Activated CD4-positive, alpha-beta T cell treated with anti-CD3 and anti-CD28 coated beads for 48 hours (primary cell): ENCODE results near the gene HSPB1.
"Not testable (repeated sequence)": the region's sequence is repeated elsewhere in the genome, so short reads cannot be mapped to it uniquely, and the experiment has no call there.

Experiments
- DNase-seq: peaks from one replicate; pipeline ENCODE4 v3.0.0-alpha.2; 2020

Gene HSPB1

DNA sequence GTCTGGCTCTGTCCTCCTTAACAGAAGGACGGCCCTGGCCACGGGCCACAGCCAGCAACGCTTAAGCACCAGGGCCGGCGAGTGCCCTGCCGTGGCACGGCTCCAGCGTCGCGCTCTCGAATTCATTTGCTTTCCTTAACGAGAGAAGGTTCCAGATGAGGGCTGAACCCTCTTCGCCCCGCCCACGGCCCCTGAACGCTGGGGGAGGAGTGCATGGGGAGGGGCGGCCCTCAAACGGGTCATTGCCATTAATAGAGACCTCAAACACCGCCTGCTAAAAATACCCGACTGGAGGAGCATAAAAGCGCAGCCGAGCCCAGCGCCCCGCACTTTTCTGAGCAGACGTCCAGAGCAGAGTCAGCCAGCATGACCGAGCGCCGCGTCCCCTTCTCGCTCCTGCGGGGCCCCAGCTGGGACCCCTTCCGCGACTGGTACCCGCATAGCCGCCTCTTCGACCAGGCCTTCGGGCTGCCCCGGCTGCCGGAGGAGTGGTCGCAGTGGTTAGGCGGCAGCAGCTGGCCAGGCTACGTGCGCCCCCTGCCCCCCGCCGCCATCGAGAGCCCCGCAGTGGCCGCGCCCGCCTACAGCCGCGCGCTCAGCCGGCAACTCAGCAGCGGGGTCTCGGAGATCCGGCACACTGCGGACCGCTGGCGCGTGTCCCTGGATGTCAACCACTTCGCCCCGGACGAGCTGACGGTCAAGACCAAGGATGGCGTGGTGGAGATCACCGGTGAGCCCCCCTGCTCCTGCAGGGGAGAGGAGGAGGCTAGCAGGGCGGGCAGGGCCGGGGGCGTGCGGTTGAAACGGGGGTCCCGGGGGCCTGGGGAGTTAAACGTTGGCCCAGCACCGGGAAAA is at the start of gene HSPB1:
HSPB1 (plus strand) TSS at position 327 of the 855 bp plus-strand sequence; CDS start at position 367, 40 bp downstream.
- peak; percentile 65 for DNase-seq

DNA sequence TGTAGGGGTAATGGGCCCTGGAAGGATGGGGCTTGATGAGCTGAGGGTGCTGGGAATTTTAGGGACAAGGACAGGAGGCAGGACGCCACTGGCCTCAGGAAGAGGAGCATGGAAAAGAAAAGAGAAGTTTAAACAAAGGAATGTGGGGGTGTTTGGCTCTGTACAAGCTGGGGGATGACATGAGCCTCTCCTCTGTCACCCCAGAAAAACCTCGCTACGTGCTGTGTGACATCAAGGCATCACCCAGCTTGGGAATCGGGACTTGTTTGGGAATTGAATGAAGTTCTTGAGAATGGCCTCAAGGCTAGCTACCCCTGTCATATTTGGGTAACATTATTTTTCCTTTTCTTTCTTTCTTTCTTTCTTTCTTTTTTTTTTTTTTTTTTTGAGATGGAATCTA is 47.7 kb upstream of the HSPB1 start:
- no peak for DNase-seq

DNA sequence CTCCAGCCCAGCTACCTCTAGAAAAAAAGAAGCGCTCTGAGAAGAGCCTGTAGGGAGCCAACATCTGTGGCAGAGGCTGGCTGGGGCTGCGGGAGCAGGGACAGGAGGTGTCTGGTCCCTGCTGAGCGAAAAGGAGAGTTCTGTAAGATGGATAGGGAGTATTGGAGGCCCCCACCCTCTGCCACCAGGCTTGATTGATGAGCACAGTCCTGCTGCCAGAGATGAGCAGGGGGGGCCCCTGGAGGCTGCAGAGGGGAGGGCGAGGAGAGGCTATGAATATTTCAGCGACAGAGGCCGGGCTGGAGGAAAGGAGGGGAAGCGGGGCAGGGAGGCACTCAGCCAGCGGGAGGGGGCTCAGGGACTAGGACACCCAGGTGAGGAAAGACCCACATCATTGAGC is 44.5 kb upstream of the HSPB1 start:
- DNase-seq, result no peak

DNA sequence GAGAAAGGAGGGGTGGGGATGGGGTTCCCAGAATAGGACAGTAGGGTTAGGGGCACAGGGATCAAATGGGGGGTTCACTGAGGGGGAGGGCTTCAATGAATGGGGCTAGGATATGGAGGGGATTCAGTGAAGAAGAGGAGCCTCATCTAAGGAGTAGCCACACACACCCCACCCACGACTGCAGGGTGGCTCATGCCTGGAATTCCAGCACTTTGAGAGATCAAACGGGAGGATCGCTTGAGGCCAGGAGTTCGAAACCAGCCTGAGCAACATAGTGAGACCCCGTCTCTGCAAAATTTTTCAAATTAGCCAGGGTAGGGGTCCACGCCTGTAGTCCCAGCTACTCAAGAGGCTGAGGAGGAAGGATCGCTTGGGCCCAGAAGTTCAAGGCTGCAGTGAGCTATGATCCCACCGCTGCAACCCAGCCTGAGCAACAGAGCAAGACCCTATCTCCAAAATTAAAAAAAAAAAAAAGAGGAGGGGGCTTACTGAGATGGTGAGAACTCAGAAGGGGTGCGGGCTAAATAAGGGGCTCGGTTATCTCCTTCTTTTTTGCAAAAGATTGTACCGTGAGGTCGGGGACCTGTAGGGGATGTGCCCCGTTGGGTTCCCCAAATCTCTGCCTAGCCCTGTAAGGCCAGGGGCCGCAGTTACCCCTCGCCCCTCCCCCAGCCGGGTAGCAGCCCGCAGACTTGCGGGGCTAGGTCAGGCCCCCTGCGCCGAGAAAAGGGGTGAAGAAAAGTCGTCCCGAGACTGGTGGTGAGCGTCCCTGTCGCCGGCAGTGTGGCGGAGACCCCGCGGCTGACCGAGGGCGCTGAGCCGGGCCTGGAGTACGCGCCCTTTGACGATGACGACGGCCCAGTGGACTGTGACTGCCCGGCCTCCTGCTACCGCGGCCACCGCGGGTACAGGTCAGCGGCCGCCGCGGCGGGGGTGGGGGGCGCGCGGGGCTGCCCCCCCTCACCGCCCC is 43.1 kb upstream of the HSPB1 start:
- DNase-seq, result no peak

DNA sequence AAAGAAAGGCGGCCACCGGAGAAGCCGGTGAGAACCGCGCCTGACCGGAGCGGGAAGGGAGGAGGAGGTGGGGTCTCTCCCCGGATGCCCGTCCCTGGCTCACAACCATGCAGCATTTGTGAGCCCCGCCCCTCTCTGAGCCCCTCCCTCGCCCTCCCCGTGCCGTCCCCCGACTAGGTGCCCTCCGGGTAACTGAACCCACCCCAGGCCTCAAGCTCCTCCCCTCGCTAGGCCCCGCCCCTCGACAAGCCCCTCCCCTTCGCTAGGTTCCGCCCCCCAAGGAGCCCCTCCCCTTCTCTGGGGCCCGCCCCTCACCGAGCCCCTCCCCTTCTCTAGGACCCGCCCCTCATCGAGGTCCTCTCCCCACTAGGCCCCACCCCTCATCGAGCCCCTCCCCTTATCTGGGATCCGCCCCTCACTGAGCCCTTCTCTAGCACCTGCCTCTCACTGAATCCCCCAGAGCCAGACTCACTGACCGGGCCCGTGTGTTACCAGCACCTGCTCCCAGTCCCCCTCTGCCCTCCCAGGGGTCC is 42.2 kb upstream of the HSPB1 start:
- DNase-seq, result peak; percentile 70

DNA sequence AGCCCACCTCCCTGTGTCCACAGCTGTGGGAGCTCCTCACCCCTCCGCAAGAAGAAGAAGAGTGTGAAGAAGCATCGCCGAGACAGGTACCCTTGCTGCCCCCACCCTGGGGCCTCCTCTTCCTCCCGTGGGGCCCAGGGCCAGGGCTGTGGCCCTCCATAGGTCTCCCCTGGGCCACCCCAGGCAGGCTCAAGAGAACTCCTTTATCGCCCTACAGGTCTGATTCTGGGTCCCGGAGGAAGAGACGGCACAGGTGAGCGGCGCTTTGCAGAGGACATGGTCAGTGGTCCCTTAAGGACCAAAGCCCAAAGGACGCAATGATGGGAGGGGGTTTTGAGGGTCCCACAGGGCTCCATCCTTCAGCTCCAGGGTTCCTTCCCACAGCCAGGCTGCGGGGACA is 41.1 kb upstream of the HSPB1 start:
- no peak for DNase-seq

DNA sequence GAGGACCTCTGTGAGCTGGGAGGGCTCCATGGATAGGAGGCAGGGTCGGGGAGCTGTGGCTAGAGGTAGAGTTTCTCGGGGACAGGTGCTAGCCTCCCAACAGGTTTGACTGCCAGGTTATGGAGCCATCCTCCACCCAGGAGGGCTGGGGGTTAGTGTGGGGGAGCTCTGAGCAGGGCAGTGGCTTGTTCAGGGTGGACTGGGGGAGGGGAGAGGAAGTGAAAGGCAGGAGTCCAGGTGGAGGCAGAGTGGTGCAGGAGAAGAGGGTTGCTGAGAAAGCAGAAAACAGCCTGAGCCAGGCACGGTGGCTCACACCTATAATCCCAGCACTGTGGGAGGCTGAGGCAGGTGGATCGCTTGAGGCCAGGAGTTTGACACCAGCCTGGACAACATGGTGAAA is 40.5 kb upstream of the HSPB1 start:
- no peak for DNase-seq

DNA sequence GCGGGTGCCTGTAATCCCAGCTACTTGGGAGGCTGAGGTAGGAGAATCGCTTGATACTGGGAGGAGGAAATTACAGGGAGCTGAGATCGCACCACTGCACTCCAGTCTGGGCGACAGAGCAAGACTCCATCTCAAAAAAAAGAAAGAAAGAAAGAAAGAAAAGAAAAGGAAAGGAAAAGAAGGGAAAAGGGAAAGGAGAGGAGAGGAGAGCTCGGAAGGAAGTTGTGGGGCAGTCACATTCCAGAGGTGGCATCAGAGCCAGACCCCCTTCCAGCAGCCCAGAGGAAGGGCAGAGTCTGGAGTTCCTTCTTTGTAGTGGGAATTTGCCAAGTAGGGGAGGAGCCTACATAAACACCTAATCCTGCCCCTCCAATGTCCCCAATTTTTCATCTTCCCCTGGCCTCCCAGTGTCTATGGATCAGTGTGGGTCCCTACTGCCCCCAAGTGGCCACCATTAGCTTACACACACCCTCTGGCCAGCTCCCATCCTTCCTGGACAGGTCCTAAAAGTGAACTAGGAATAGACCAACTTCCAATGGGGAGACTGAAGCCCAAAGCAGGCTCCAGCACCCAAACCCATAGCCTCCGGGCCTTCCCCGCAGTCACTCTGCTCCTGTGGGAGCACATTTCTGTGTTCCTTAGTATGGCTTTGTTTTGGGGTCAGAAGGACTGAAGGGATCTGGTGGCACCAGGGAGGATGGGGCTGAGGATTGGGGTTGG is 39.6 kb upstream of the HSPB1 start:
- peak; percentile 60 for DNase-seq

DNA sequence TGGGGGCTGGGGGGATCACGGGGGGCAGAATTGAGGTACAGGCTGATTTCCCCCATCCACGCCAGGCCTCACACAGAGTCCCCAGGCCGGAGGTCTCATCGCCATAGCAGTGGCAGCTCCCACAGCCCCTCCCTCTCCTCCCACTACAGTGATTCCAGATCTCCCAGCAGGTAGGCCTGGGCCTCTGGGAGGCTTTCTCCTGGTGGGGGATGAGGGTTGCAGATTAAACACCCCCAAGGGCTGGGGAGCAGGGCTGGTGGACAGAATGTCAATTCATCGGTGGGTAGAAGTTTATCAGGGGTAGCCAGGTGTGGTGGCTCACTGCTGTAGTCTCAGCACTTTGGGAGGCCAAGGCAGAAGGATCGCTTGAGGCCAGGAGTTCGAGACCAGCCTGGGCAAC is 37.2 kb upstream of the HSPB1 start:
- DNase-seq, result no peak

DNA sequence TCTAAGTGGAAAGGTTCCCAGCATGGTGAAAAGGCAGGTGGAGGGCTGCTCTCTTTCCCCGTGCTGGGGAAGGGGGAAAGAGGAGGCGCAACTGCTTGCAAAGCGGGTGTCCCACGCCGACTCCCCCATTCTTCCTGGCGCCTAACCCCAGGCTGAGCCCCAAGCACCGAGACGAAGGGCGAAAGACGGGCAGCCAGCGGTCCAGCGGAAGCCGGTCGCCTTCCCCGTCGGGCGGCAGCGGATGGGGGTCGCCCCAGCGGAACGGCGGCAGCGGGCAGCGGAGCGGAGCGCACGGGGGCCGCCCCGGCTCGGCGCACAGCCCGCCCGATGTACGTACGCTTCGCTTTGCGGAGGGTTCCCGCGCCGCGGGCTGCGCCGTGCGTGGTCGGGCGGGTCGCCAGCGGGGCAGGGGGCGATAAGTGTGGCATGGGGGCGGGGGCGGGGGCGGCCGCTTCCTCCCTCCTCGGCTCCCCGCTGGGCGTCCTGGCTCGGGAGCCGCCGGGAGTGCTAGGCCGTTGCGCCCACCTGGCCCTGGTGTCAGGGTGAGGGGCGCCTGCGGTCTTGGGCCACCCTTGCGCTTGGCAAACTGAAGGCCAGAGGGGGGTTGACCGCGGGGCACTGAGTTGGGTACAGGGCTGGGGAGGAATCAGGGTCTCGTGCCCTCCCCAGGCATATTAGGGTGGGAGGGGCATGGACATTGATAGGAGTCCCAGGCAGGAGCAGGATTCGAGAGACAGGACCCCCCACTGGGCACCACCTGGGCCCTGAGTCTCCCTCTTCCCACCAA is 35.2 kb upstream of the HSPB1 start:
- peak; percentile 13 for DNase-seq

DNA sequence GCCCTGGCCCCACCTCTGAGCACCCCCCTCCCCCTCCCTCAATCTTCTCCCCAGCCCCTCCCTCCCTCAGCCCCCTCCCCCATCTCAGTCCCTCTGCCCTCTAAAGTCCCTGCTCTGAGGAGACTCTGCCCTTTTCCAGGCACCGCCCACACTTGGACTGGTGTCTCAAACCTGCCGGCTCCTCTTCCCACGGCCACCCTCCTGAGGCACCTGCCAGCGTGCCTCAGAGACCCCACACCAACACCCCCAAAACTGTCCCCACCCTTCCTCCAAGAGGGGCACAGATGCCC is 34.6 kb upstream of the HSPB1 start:
- no peak for DNase-seq

DNA sequence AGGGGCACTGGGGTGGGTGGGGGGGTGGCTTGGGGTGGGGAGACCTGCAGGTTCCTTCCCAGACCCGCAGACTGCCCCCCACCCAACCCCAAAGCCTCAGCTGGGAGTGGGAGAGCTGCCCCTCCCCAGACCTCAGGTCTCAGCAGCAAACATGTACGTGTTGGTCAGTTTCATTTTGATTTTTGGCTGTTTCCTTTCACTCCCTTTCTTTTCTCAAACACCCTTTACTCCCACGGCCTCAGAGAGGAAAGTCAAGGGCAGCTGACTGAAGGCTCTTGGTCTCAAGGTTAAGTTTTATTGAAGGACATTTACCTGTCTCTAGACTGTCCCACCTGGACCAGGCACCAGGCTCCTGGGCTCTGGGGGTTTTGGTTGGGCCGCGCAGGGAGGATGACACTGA is 34.1 kb upstream of the HSPB1 start:
- no peak for DNase-seq

DNA sequence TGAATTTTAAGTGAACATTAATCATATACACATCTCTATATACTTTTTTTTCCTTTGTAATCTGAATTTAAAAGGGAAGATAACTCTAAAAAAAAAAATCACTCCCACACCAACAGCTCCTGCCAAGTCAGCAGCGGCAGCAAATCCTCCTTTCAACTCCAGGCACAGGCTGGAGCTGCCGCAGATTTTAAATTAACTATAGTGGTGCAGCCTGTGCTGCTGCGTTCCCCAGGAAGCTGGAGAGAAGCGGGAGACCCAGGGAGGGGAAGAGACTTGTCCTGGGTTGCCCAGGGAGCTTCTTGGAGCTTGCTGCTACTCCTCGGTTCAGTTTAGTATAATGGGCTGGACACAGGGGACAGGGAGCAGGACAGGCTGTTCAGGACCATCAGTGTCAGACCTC is 32.6 kb upstream of the HSPB1 start:
- no peak for DNase-seq

DNA sequence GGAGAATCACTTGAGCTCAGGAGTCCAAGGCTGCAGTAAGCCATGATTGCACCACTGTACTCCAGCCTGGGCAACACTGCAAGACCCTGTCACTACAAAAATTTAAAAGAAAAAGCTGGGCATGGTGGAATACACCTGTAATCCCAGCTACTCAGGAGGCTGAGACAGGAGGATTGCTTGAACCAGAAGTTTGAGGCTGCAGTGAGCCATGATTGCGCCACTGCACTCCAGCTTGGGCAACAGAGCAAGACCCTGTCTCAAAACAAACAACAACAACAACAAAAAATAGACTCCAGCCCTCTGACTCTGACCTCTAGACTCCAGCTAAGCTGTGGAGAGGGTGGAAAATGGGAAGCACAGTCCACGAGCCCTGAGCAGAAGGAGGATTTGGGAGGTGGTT is 31.1 kb upstream of the HSPB1 start:
- DNase-seq, result not testable (repeated sequence)

DNA sequence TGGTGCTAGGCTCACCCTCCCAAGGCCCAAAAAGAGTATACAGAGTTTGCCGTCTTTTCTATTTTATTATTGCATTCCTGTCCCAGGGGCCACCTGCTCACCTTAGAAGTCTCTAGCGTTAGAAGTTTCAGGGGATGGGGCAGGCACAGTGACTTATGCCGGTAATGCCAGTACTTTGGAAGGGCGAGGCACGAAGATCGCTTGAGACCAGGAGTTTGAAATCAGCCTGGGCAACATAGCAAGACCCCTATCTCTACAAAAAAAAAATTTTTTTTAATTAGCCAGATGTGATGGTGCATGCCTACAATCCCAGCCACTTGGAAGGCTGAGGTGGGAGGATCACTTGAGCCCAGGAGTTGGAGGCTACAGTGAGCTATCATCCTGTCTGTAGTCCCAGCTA is 30.3 kb upstream of the HSPB1 start:
- no peak for DNase-seq

DNA sequence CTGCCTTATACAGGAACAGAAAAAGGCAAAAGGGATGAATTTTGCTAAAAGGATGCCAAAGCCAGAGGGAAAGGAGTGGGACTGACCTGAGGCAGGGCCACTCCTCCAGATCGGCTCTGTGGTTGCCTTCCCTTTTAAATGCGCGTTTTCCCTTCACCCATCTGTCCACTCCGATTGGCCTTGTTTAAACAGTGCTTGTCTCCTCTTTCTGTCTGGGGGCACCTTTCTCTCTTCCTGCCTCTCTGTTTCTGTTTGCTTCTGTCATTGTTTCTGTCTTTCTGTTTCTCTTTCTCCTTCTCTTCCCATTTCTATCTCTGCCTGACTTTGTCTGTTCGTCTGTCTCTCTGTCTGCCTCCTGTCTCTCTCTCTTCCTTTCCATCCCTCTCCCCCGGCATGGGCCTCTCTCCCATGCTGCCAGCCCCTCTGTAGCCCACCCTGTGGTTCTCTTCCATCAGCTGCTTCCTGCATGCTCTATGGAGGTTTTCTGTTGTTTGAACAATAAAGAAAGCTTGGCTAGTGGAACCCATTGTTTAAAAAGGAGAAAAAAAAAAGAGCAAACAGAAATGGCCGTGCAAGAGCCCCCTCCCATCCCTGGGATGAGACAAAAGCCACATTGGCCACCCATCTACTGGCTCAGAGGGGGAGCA is 29.5 kb upstream of the HSPB1 start:
- no peak for DNase-seq

DNA sequence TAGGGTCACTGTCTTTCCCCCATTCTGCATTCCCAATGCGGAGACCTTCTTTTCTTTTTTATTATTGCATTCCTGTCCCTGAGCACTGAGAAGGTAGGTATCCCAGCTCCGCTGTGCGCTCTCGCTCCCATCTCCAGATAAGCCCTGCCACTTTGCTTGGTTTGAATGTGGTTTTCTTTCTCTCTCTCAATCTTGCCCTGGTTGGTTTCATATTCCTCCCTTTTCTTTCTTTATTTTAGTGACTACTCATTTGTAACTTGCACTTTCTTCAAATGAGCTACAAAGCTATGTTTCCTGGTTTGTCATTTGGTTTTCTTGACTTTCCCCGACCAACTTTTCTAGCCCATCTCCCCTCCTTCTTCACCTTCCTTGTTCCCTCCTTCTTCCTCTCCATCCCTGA is 29.0 kb upstream of the HSPB1 start:
- DNase-seq, result no peak

DNA sequence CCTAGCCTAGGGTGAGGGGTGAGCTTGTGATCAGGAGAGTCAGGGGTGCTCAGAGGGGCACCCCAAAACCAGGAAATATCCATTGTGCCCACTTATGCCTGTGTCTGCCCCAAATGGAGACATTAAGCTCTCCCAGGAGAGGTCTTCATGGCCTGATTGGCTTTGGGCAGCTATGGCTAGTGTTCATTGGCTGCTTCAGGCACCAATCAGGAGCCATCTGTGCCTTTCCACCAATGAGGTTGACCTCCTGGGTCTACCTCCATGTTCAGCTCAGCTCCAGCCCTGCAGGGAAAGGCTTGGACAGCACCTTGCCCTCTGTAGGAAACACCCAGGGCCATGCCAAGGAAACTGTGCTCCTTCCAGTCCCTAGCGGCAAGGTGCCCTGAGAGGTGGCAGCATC is 23.9 kb upstream of the HSPB1 start:
- DNase-seq, result no peak

DNA sequence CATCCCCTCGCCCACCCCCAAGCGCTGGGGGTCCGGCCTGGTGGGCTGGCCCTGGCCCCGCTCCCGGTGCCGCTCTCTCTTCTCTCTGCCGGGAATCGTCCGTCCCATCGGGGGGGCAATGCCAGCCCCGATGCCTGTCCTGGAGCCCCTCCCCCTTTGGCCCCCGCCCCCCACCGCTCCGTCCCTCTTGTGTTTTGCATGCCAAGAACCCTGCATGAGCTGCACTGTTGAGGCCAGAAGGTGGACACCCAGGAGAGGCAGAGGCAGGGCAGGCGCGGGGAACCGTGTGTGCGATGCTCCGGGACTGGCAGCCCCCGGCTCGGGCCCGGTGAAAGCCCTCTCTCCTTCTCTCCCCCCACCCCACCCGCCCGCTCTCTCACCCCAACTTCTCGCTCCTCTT is 22.1 kb upstream of the HSPB1 start:
- no peak for DNase-seq

DNA sequence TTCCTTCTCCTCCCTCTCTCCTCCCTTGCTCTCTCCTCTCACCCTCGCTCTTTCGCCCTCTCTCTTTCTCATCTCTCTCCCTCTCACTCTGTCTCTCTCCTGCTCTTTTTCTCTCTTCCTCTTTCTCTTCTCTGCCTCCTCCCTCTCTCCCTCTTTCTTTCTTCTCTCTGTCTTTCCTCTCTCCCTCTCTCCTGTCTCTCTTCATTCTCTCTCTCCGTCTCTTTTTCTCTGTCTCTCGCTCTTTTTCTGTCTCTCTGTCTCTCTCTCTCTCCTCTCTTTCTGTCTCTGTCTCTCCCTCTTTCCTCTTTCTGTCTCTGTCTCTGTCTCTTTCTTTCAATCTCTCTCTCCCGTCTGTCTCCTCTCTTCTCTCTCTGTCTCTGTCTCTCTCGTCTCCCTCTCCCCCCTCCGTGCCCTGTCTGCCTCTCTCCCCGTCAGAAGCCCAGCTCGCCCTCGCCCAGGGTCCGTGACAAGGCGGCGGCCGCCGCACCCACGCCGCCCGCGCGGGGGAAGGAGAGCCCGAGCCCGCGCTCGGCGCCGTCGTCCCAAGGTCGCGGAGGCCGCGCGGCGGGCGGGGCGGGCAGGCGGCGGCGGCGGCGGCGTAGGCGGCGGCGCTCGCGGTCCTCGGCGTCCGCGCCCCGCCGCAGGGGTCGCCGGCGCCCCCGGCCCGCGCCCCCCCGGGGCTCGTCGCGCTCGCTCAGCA is 21.3 kb upstream of the HSPB1 start:
- no peak for DNase-seq

DNA sequence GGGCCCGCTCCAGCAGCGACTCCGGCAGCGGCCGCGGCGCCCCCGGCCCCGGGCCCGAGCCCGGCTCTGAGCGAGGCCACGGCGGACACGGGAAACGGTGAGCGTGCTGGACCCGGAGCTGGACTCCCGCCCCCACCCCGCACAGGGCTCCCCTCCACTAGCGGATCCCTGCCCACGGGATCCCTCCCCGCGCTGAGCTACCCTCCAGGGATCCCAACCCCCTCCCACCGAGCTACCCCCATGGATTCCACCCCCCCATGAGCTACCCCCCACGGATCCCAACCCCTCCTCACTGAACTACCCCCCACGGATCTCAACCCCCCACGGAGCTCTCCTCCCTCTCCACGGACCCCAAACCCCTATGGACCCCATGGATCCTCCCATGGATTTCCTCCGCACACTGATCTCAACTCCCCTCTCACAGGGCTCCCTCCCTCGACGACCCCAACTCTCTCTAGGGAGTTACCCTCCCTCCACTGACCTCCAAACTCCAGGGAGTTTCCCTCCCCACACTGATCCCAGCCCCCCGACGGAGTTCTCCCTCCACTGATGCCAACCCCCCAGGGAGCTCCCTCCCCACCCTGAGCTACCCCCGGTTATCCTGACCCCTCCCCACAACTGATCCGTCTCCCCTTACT is 20.6 kb upstream of the HSPB1 start:
- no peak for DNase-seq
